HFFc6 (cell line): ENCODE results near the gene TIGD4. TPM values are rescaled to one million over a fixed set of nuclear protein-coding genes. Genes with fewer than 3 reads are reported as not detected.

Experiments used
- DNase-seq: peaks from one replicate; pipeline ENCODE4 v3.0.0-alpha.2; 2018
- H3K27ac Mint-ChIP-seq: 2 replicates; pipeline ENCODE4 v1.8.0; 2020; ENCODE audit warnings: mild to moderate bottlenecking, mixed read lengths
- H3K27me3 Mint-ChIP-seq: 2 replicates; pipeline ENCODE4 v1.8.0; 2021; ENCODE audit warnings: mild to moderate bottlenecking, moderate library complexity, mixed read lengths; ENCODE audit not compliant: insufficient read depth
- H3K36me3 Mint-ChIP-seq: 2 replicates; pipeline ENCODE4 v1.8.0; 2021; ENCODE audit warnings: low read depth, mixed read lengths
- H3K4me1 Mint-ChIP-seq: 2 replicates; pipeline ENCODE4 v1.8.0; 2020; ENCODE audit warnings: low read depth, mixed read lengths
- H3K4me3 Mint-ChIP-seq: 2 replicates; pipeline ENCODE4 v1.8.0; 2020; ENCODE audit warnings: mild to moderate bottlenecking, moderate library complexity, mixed read lengths
- H3K9me3 Mint-ChIP-seq: 2 replicates; pipeline ENCODE4 v1.8.0; 2020; ENCODE audit warnings: mild to moderate bottlenecking, mixed read lengths
- CTCF ChIP-seq: fragments of 200-600 bp; sonication (generic); IDR thresholded peaks from 2 replicates; pipeline ENCODE4 v1.5.0; 2021; ENCODE audit warnings: antibody characterized with exemption, mild to moderate bottlenecking
- long read RNA-seq: library from polyadenylated mRNA; unstranded; transcript quantifications from one replicate; pipeline ENCODE4 v2.0.0, GENCODE V29; 2019
- total RNA-seq, 6 experiments: library from RNA; stranded (reverse); fragmentation: NEBNext Ultra II Directional; extraction: Animal tissue kit (Norgen Biotek cat#: 25700); gene quantifications; 2 replicates in 1 of 6; 3 replicates in 5 of 6; pipeline ENCODE4 v1.2.3, GENCODE V29; 2021

The TIGD4 gene
- total RNA-seq = under 1 TPM in 2 of 6 experiments, not detected in 4; 0.07 to 0.08 TPM
- long read RNA-seq = 0 reads

- peak within 1 kb of the TSS; percentile 98 for H3K4me3 Mint-ChIP-seq
- peaks cover 43% of the 10 kb centered on the region for H3K4me1 Mint-ChIP-seq
- H3K36me3 Mint-ChIP-seq = no peaks in the 10 kb centered on the region
- no peaks in the 10 kb centered on the region for H3K9me3 Mint-ChIP-seq
- TF ChIP-seq CTCF = peak; percentile 58
- peak within 1 kb of the TSS; percentile 97 for H3K27ac Mint-ChIP-seq
- H3K27me3 Mint-ChIP-seq = peaks cover 6% of the 10 kb centered on the region; the same call in 1 of the 2 replicates
- DNase-seq = peak; percentile 98
These were observed at the start of gene TIGD4, which contains the start of gene ARFIP1 for GRCh38 chr4:152779513-152780266. TSS of gene TIGD4 (minus strand) at chr4:152779730. CDS start at chr4:152771004, 8,726 bp downstream. TSS of gene ARFIP1 (plus strand) at chr4:152779954. CDS start at chr4:152829634, 49,680 bp downstream.

- no peak overlapping the region for H3K4me3 Mint-ChIP-seq
- H3K27ac Mint-ChIP-seq = no peak overlapping the region
- TF ChIP-seq CTCF = no peak
- DNase-seq = no peak
- H3K36me3 Mint-ChIP-seq = peaks cover 31% of the 10 kb centered on the region
- no peaks in the 10 kb centered on the region for H3K27me3 Mint-ChIP-seq
- H3K4me1 Mint-ChIP-seq = peaks cover 33% of the 10 kb centered on the region
- peaks cover 5% of the 10 kb centered on the region for H3K9me3 Mint-ChIP-seq
These were observed 48.6 kb upstream of the TIGD4 start for GRCh38 chr4:152828122-152828521.

- Mint-ChIP-seq H3K4me1 (peaks cover 12% of the 10 kb centered on the region; the same call in 1 of the 2 replicates), H3K36me3 (peaks cover 24% of the 10 kb centered on the region), H3K27ac (no peak overlapping the region), H3K27me3 (no peaks in the 10 kb centered on the region), H3K4me3 (no peak overlapping the region), H3K9me3 (peaks cover 8% of the 10 kb centered on the region)
- no peak for DNase-seq
- TF ChIP-seq CTCF = no peak
These were observed 45.8 kb upstream of the TIGD4 start for GRCh38 chr4:152825336-152825735.

- H3K4me3 Mint-ChIP-seq = no peak overlapping the region
- peaks cover 30% of the 10 kb centered on the region for H3K36me3 Mint-ChIP-seq
- H3K27me3 Mint-ChIP-seq = no peaks in the 10 kb centered on the region
- H3K27ac Mint-ChIP-seq = no peak overlapping the region
- H3K4me1 Mint-ChIP-seq = peaks cover 12% of the 10 kb centered on the region; the same call in 1 of the 2 replicates
- H3K9me3 Mint-ChIP-seq = peaks cover 9% of the 10 kb centered on the region
- no peak for TF ChIP-seq CTCF
- no peak for DNase-seq
These were observed 45.0 kb upstream of the TIGD4 start for GRCh38 chr4:152824561-152824960.

- H3K4me3 Mint-ChIP-seq = no peak overlapping the region
- no peaks in the 10 kb centered on the region; the same call in 1 of the 2 replicates for H3K27me3 Mint-ChIP-seq
- H3K36me3 Mint-ChIP-seq = peaks cover 34% of the 10 kb centered on the region
- peaks cover 18% of the 10 kb centered on the region for H3K4me1 Mint-ChIP-seq
- peaks cover 5% of the 10 kb centered on the region; the same call in 1 of the 2 replicates for H3K9me3 Mint-ChIP-seq
- H3K27ac Mint-ChIP-seq = no peak overlapping the region
- TF ChIP-seq CTCF = no peak
- no peak for DNase-seq
These were observed 42.8 kb upstream of the TIGD4 start for GRCh38 chr4:152822323-152822722.
